Measurements from ENCODE around the gene RNF152.
"Not testable (repeated sequence)": the region's sequence is repeated elsewhere in the genome, so short reads cannot be mapped to it uniquely, and the experiment has no call there.

The RNF152 gene

GRCh38 chr18:61815885-61816470 is 76.8 kb downstream of the RNF152 start:
- DNase-seq (ENCODE audit: low read depth): no peak
- no peak for TF ChIP-seq CTCF (IDR thresholded peaks at IDR 0.05; ENCODE audit: control insufficient read depth, extremely low read depth, insufficient read depth)
- no peak overlapping the region for H3K4me3 ChIP-seq (ENCODE audit: low read depth, low read length)

GRCh38 chr18:61808286-61808685 is 84.5 kb downstream of the RNF152 start:
- TF ChIP-seq CTCF (IDR thresholded peaks at IDR 0.05; ENCODE audit: control insufficient read depth, extremely low read depth, insufficient read depth): no peak
- H3K4me3 ChIP-seq (ENCODE audit: low read depth, low read length): no peak overlapping the region
- no peak for DNase-seq (ENCODE audit: low read depth)

GRCh38 chr18:61803393-61803792 is 89.4 kb downstream of the RNF152 start:
- no peak overlapping the region for H3K4me3 ChIP-seq (ENCODE audit: low read depth, low read length)
- TF ChIP-seq CTCF (IDR thresholded peaks at IDR 0.05; ENCODE audit: control insufficient read depth, extremely low read depth, insufficient read depth): no peak
- DNase-seq (ENCODE audit: low read depth): no peak

- no peak overlapping the region for H3K4me3 ChIP-seq (ENCODE audit: low read depth, low read length)
- TF ChIP-seq CTCF (IDR thresholded peaks at IDR 0.05; ENCODE audit: control insufficient read depth, extremely low read depth, insufficient read depth): no peak
- DNase-seq (ENCODE audit: low read depth): no peak
These were observed 94.9 kb downstream of the RNF152 start for GRCh38 chr18:61797696-61798590.

- no peak for DNase-seq (ENCODE audit: low read depth)
- H3K4me3 ChIP-seq (ENCODE audit: low read depth, low read length): no peak overlapping the region
- no peak for TF ChIP-seq CTCF (IDR thresholded peaks at IDR 0.05; ENCODE audit: control insufficient read depth, extremely low read depth, insufficient read depth)
These were observed 101.8 kb downstream of the RNF152 start for GRCh38 chr18:61791031-61791430.

GRCh38 chr18:61787011-61787670 is 105.7 kb downstream of the RNF152 start:
- not testable (repeated sequence) for H3K4me3 ChIP-seq (ENCODE audit: low read depth, low read length); DNase-seq (ENCODE audit: low read depth)

- no peak for TF ChIP-seq CTCF (IDR thresholded peaks at IDR 0.05; ENCODE audit: control insufficient read depth, extremely low read depth, insufficient read depth)
- no peak for DNase-seq (ENCODE audit: low read depth)
- no peak overlapping the region for H3K4me3 ChIP-seq (ENCODE audit: low read depth, low read length)
These were observed 107.2 kb downstream of the RNF152 start for GRCh38 chr18:61785588-61785987.
